Lower leg skin (tissue), 4 donors: ENCODE results near the gene THRA. TPM values are rescaled to one million over a fixed set of nuclear protein-coding genes. Genes with fewer than 3 reads are reported as not detected.
A peak's percentile ranks its signal among the peaks of the same experiment; 100 is the strongest.

Experiments
- DNase-seq, 2 donors: peaks; one replicate each; pipeline ENCODE4 v3.0.0-alpha.2; 2019; ENCODE audit warnings: low spot score in 2 of 2
- H3K4me3 ChIP-seq: fragments of 200-600 bp; sonication (generic); 2 replicates; pipeline ENCODE4 v1.5.1; 2017; ENCODE audit warnings: mild to moderate bottlenecking, low read depth; ENCODE audit not compliant: poor library complexity, severe bottlenecking
- CTCF ChIP-seq, 3 donors: fragments of 450-650 bp; IDR thresholded peaks; one replicate each; pipeline ENCODE4 v1.5.1; 2016; ENCODE audit warnings: antibody characterized with exemption in 3 of 3, mild to moderate bottlenecking in 3 of 3, moderate library complexity in 2 of 3
- POLR2A ChIP-seq, 2 donors: fragments of 450-650 bp; IDR thresholded peaks; one replicate each; pipeline ENCODE4 v1.6.1; 2016 to 2017; ENCODE audit warnings: antibody characterized with exemption in 2 of 2, mild to moderate bottlenecking in 1 of 2, moderate library complexity in 1 of 2
- WGBS, 2 donors: methylation state at CpG; one replicate each; pipeline ENCODE4 v1.1.5; 2018; 5-methylcytosine and 5-hydroxymethylcytosine counted together
- intact Hi-C: fragments of 100-400 bp; cut with DNase I; formaldehyde crosslinking; loops from one replicate; pipeline ENCODE4 v1.15.0; 2023; ENCODE audit warnings: low total_unique reads
- total RNA-seq, 4 donors: library from RNA; depleted of rRNA; stranded (reverse); fragments of >200 nt; gene quantifications; one replicate each; pipeline ENCODE4 v1.1.0, GENCODE V29; 2016

THRA gene
- total RNA-seq, 4 donors from 2014 or later: 28.2 to 56.8 (median 42.6) TPM

- no peak for TF ChIP-seq POLR2A (IDR thresholded peaks at IDR 0.05)
- no peak for TF ChIP-seq CTCF (IDR thresholded peaks at IDR 0.05)
- DNase-seq: peak in 1 of 2 donors; percentile 34
- WGBS, 2 donors: 62 to 67% methylated on average over 29 of the region's 29 CpGs
- intact Hi-C loops: no loop called here
- H3K4me3 ChIP-seq: no peak overlapping the region
Measured at GRCh38 chr17:40093005-40093579, 30.3 kb downstream of the THRA start.

GRCh38 chr17:40093580-40094201, 30.9 kb downstream of the THRA start:
- TF ChIP-seq POLR2A (IDR thresholded peaks at IDR 0.05): no peak
- peak in 1 of 2 donors; percentile 38 for DNase-seq
- WGBS, 2 donors: 48 to 55% methylated on average over 16 of the region's 16 CpGs
- no peak overlapping the region for H3K4me3 ChIP-seq
- intact Hi-C loops: no loop called here

GRCh38 chr17:40094874-40095273, 32.1 kb downstream of the THRA start:
- 66 to 82% methylated on average over 14 of the region's 14 CpGs for WGBS, 2 donors
- DNase-seq: no peak
- H3K4me3 ChIP-seq: no peak overlapping the region
- TF ChIP-seq CTCF (IDR thresholded peaks at IDR 0.05) (no peak), POLR2A (IDR thresholded peaks at IDR 0.05) (no peak)
- intact Hi-C loops: no loop called here

GRCh38 chr17:40095351-40095943, 32.7 kb downstream of the THRA start:
- intact Hi-C loops: no loop called here
- no peak overlapping the region for H3K4me3 ChIP-seq
- peak in 1 of 2 donors; percentile 43 for DNase-seq
- WGBS, 2 donors: 56 to 59% methylated on average over 11 to 17 of the region's 17 CpGs
- no peak for TF ChIP-seq CTCF (IDR thresholded peaks at IDR 0.05)
- TF ChIP-seq POLR2A (IDR thresholded peaks at IDR 0.05): no peak

GRCh38 chr17:40095944-40096791, 33.4 kb downstream of the THRA start:
- 36 to 43% methylated on average over 22 to 23 of the region's 23 CpGs for WGBS, 2 donors

More at GRCh38 chr17:40095944-40096791, 33.4 kb downstream of the THRA start:
- peak in 1 of 2 donors; percentile 86 for DNase-seq
- H3K4me3 ChIP-seq: no peak overlapping the region
- no peak for TF ChIP-seq CTCF (IDR thresholded peaks at IDR 0.05)
- no peak for TF ChIP-seq POLR2A (IDR thresholded peaks at IDR 0.05)
- intact Hi-C loops: no loop called here
